GM23338 (cell line): ENCODE results near the gene EYA3. TPM values are rescaled to one million over a fixed set of nuclear protein-coding genes. Genes with fewer than 3 reads are reported as not detected.

ENCODE experiments used
- ATAC-seq: fragments of 200-7000 bp; cut with Tn5 transposase; 3 replicates; pipeline ENCODE4 v1.9.1; 2020
- DNase-seq: peaks from one replicate; pipeline ENCODE4 v3.0.0-alpha.2; 2015; ENCODE audit warnings: low spot score
- H2AFZ ChIP-seq: fragments of 200-600 bp; sonication (generic); 2 replicates; pipeline ENCODE4 v1.8.0; 2016; ENCODE audit warnings: antibody characterized with exemption, mild to moderate bottlenecking, moderate library complexity
- H3F3A ChIP-seq: fragments of 200-600 bp; sonication (generic); replicated peaks from 2 replicates; pipeline ENCODE4 v1.8.0; 2017; ENCODE audit warnings: antibody characterized with exemption, mixed run types, low read depth
- H3K27ac ChIP-seq: fragments of 200-600 bp; sonication (generic); 2 replicates; pipeline ENCODE4 v1.6.1; 2016; ENCODE audit warnings: low read depth
- H3K27me3 ChIP-seq: fragments of 200-600 bp; sonication (generic); 2 replicates; pipeline ENCODE4 v1.8.0; 2016; ENCODE audit warnings: mild to moderate bottlenecking, mixed run types, moderate library complexity; ENCODE audit not compliant: insufficient read depth
- H3K36me3 ChIP-seq: fragments of 200-600 bp; sonication (generic); 2 replicates; pipeline ENCODE4 v1.8.0; 2016; ENCODE audit warnings: mild to moderate bottlenecking; ENCODE audit not compliant: insufficient read depth
- H3K4me1 ChIP-seq: fragments of 200-600 bp; sonication (generic); 2 replicates; pipeline ENCODE4 v1.8.0; 2016; ENCODE audit warnings: mild to moderate bottlenecking, moderate library complexity; ENCODE audit not compliant: insufficient read depth
- H3K4me2 ChIP-seq: fragments of 200-600 bp; sonication (generic); 2 replicates; pipeline ENCODE4 v1.7.1; 2017; ENCODE audit warnings: mixed run types
- H3K4me3 ChIP-seq: fragments of 200-600 bp; sonication (generic); 2 replicates; pipeline ENCODE4 v1.6.1; 2016; ENCODE audit warnings: mixed run types
- H3K79me2 ChIP-seq: fragments of 200-600 bp; sonication (generic); replicated peaks from 2 replicates; pipeline ENCODE4 v1.8.0; 2017; ENCODE audit warnings: mild to moderate bottlenecking; ENCODE audit not compliant: insufficient read depth
- H3K9me2 ChIP-seq: fragments of 200-600 bp; sonication (generic); 2 replicates; pipeline ENCODE4 v1.8.0; 2017; ENCODE audit not compliant: insufficient read depth
- H4K20me1 ChIP-seq: fragments of 200-600 bp; sonication (generic); replicated peaks from 2 replicates; pipeline ENCODE4 v1.8.0; 2017; ENCODE audit warnings: mild to moderate bottlenecking; ENCODE audit not compliant: insufficient read depth
- H3K27ac Mint-ChIP-seq: 2 replicates; pipeline ENCODE4 v1.8.0; 2020; ENCODE audit warnings: inconsistent platforms, mild to moderate bottlenecking, moderate library complexity, mixed read lengths
- H3K27me3 Mint-ChIP-seq: 3 replicates; pipeline ENCODE4 v1.8.0; 2022; ENCODE audit warnings: low read depth, mild to moderate bottlenecking, moderate library complexity, mixed read lengths, inconsistent platforms; ENCODE audit not compliant: insufficient read depth, poor library complexity
- H3K36me3 Mint-ChIP-seq: 3 replicates; pipeline ENCODE4 v1.8.0; 2021; ENCODE audit warnings: low read depth, mild to moderate bottlenecking, inconsistent platforms, moderate library complexity, mixed read lengths
- H3K4me1 Mint-ChIP-seq: 3 replicates; pipeline ENCODE4 v1.8.0; 2020; ENCODE audit warnings: mild to moderate bottlenecking, inconsistent platforms, mixed read lengths
- H3K4me3 Mint-ChIP-seq: 3 replicates; pipeline ENCODE4 v1.8.0; 2021; ENCODE audit warnings: moderate library complexity, mild to moderate bottlenecking, inconsistent platforms, mixed read lengths
- H3K9me3 Mint-ChIP-seq: 3 replicates; pipeline ENCODE4 v1.8.0; 2020; ENCODE audit warnings: moderate library complexity, mild to moderate bottlenecking, inconsistent platforms, mixed read lengths
- CREB1 ChIP-seq: fragments of 250-450 bp; sonication (Bioruptor Pico); IDR thresholded peaks from 2 replicates; pipeline ENCODE4 v1.5.0; 2020; ENCODE audit warnings: low read depth, mild to moderate bottlenecking, moderate library complexity
- CTCF ChIP-seq, 2 experiments: fragments of 200-600 bp in 1 of 2; sonication (generic) in 1 of 2; conservative IDR thresholded peaks; 2 replicates each; pipeline versions ENCODE4 v1.5.1 to v1.6.1; 2016 to 2017; ENCODE audit warnings: antibody characterized with exemption in 2 of 2, low read depth in 2 of 2, mild to moderate bottlenecking in 2 of 2, moderate library complexity in 1 of 2
- EZH2 ChIP-seq: fragments of 200-600 bp; sonication (generic); IDR thresholded peaks from one replicate; pipeline ENCODE4 v1.8.0; 2017; ENCODE audit warnings: antibody characterized with exemption, mild to moderate bottlenecking, low read depth; ENCODE audit not compliant: unreplicated experiment
- JUNB ChIP-seq: IDR thresholded peaks from one replicate; pipeline ENCODE4 v1.6.1; 2016; ENCODE audit warnings: antibody characterized with exemption; ENCODE audit not compliant: unreplicated experiment
- NANOG ChIP-seq: IDR thresholded peaks from 2 replicates; pipeline ENCODE4 v1.6.1; 2016; ENCODE audit warnings: antibody characterized with exemption, borderline replicate concordance
- POLR2AphosphoS5 ChIP-seq: IDR thresholded peaks from 2 replicates; pipeline ENCODE4 v1.6.1; 2016; ENCODE audit warnings: antibody characterized with exemption, low read depth
- STAT1 ChIP-seq: IDR thresholded peaks from one replicate; pipeline ENCODE4 v1.6.1; 2016; ENCODE audit warnings: antibody characterized with exemption; ENCODE audit not compliant: unreplicated experiment
- ZNF331 ChIP-seq: fragments of 250-450 bp; sonication (Bioruptor Pico); IDR thresholded peaks from 2 replicates; pipeline ENCODE4 v1.5.0; 2020; ENCODE audit warnings: low read depth, mild to moderate bottlenecking, moderate library complexity
- ZNF462 ChIP-seq: fragments of 250-450 bp; sonication (Bioruptor Pico); IDR thresholded peaks from 2 replicates; pipeline ENCODE4 v1.5.0; 2020; ENCODE audit warnings: mild to moderate bottlenecking, moderate library complexity
- polyA plus RNA-seq: library from polyadenylated mRNA; unstranded; fragments of >200 nt; fragmentation: Nextera tagmentation; extraction: Ambion mirVana; gene quantifications from 2 replicates; pipeline ENCODE4 v1.2.1, GENCODE V29; 2016
- total RNA-seq: library from RNA; depleted of rRNA; stranded (reverse); fragments of >200 nt; shearing (Covaris generic); gene quantifications from 2 replicates; pipeline ENCODE4 v1.2.3, GENCODE V29; 2014
- TF ChIP-seq, protein P1 (sequence below): IDR thresholded peaks from one replicate; pipeline ENCODE4 v1.6.1; 2018; ENCODE audit warnings: antibody characterized with exemption; ENCODE audit not compliant: unreplicated experiment

Gene EYA3
- total and polyA plus RNA-seq, 2 experiments from 2014 or later, result 12.5 to 33.6 TPM

DNA sequence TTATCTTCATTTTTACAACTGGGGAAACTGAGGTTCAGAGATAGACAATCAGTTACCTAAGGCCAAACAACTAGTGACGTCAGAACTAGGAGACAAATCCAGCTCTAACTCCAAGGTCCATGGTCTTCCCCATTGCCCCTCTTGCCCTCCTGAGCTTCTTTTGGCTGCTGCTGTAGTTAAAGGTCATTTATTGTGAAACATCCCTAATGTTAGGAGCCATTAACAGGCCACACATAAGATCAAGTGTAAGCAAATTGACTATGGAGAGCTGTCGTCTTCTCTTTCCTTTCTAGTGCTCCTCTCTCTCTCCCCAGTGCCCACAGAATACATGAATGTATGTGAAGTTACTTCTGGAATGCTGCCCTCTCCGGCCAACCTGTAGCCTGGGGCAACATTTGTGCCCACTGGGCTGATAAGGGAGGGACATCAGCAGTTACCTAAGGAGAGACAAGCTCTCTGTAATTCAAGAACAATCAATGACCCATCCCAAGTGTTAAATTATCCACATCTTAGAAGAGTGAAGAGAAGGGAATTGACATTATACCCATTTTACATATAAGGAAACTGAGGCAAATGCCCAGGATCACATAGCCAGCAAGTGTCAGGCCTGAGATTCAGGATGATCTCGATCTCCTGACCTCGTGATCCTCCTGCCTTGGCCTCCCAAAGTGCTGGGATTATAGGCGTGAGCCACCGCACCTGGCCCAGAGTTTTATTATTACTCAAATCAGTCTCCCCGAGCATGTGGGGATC, 47.9 kb upstream of the EYA3 start:
- DNase-seq (no peak), ATAC-seq (no peak)
- Histone ChIP-seq H2AFZ (no peak overlapping the region), H3K4me1 (no peaks in the 10 kb centered on the region), H3K36me3 (no peaks in the 10 kb centered on the region), H3K27me3 (no peaks in the 10 kb centered on the region), H3K9me2 (no peaks in the 10 kb centered on the region), H3K27ac (no peak overlapping the region), H3F3A (no peaks in the 10 kb centered on the region), H3K4me2 (no peak overlapping the region), H3K4me3 (no peak overlapping the region), H3K79me2 (no peaks in the 10 kb centered on the region), H4K20me1 (no peaks in the 10 kb centered on the region; the same call in 1 of the 2 replicates)
- TF ChIP-seq ZNF462 (no peak), JUNB (no peak), CREB1 (CRISPR knock-in tag) (no peak), ZNF331 (CRISPR knock-in tag) (no peak), EZH2 (no peak), POLR2AphosphoS5 (no peak), NANOG (no peak), CTCF (conservative IDR thresholded peaks at IDR 0.05; ENCODE audit: low read depth in 2 of 2) (no peak), STAT1 (no peak)
- TF ChIP-seq, protein P1, sequence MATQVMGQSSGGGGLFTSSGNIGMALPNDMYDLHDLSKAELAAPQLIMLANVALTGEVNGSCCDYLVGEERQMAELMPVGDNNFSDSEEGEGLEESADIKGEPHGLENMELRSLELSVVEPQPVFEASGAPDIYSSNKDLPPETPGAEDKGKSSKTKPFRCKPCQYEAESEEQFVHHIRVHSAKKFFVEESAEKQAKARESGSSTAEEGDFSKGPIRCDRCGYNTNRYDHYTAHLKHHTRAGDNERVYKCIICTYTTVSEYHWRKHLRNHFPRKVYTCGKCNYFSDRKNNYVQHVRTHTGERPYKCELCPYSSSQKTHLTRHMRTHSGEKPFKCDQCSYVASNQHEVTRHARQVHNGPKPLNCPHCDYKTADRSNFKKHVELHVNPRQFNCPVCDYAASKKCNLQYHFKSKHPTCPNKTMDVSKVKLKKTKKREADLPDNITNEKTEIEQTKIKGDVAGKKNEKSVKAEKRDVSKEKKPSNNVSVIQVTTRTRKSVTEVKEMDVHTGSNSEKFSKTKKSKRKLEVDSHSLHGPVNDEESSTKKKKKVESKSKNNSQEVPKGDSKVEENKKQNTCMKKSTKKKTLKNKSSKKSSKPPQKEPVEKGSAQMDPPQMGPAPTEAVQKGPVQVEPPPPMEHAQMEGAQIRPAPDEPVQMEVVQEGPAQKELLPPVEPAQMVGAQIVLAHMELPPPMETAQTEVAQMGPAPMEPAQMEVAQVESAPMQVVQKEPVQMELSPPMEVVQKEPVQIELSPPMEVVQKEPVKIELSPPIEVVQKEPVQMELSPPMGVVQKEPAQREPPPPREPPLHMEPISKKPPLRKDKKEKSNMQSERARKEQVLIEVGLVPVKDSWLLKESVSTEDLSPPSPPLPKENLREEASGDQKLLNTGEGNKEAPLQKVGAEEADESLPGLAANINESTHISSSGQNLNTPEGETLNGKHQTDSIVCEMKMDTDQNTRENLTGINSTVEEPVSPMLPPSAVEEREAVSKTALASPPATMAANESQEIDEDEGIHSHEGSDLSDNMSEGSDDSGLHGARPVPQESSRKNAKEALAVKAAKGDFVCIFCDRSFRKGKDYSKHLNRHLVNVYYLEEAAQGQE, result no peak
- Mint-ChIP-seq H3K36me3 (no peaks in the 10 kb centered on the region), H3K27ac (no peak overlapping the region), H3K4me1 (peaks cover 3% of the 10 kb centered on the region; the same call in 1 of the 3 replicates), H3K9me3 (no peaks in the 10 kb centered on the region), H3K27me3 (peaks cover 7% of the 10 kb centered on the region), H3K4me3 (no peak overlapping the region)
